IMR-90 (cell line): ENCODE measurements around the gene CLPTM1L. TPM values are rescaled to one million over a fixed set of nuclear protein-coding genes. Genes with fewer than 3 reads are reported as not detected.

ENCODE experiments used
- ATAC-seq: fragments of 200-7000 bp; cut with Tn5 transposase; 2 replicates; pipeline ENCODE4 v1.9.1; 2020; ENCODE audit warnings: low read depth, mild to moderate bottlenecking, moderate library complexity
- BruUV-seq: library from RNA; stranded (reverse); fragments of 400-500 nt; replicated peaks from 2 replicates; lab custom pipeline; 2021; lab: Mats Ljungman, UMichigan
- CTCF ChIA-PET: fragments of 300-600 bp; formaldehyde crosslinking; extraction: SDS; loops from one replicate; lab custom pipeline; 2021; ENCODE audit warnings: antibody characterized with exemption; lab: Yijun Ruan, JAX
- POLR2A ChIA-PET: fragments of 300-600 bp; sonication (Branson Sonifier 250); formaldehyde crosslinking; loops from one replicate; lab custom pipeline; 2022; ENCODE audit warnings: antibody characterized with exemption; ENCODE audit not compliant: unreplicated experiment; lab: Charles Lee
- DNase-seq: peaks from one replicate; pipeline ENCODE4 v3.0.0; 2013
- H2AFZ ChIP-seq: replicated peaks from 2 replicates; pipeline ENCODE3; 2013; ENCODE audit warnings: low read length, mild to moderate bottlenecking; ENCODE audit not compliant: poor library complexity
- H2AK5ac ChIP-seq: 2 replicates; pipeline ENCODE4 v1.6.1; 2013; ENCODE audit warnings: low read depth, low read length, inconsistent platforms
- H2AK9ac ChIP-seq: replicated peaks from 2 replicates; pipeline ENCODE3; 2013; ENCODE audit warnings: mild to moderate bottlenecking, low read depth, low read length, moderate library complexity; ENCODE audit not compliant: poor library complexity
- H2BK120ac ChIP-seq: 2 replicates; pipeline ENCODE4 v1.6.1; 2013; ENCODE audit warnings: low read depth, low read length, inconsistent platforms
- H2BK15ac ChIP-seq: 3 replicates; pipeline ENCODE4 v1.6.1; 2013; ENCODE audit warnings: low read depth, low read length, inconsistent platforms
- H2BK20ac ChIP-seq: 2 replicates; pipeline ENCODE4 v1.6.1; 2013; ENCODE audit warnings: low read depth, mild to moderate bottlenecking, inconsistent platforms, low read length, moderate library complexity
- H2BK5ac ChIP-seq: 2 replicates; pipeline ENCODE4 v1.6.1; 2013; ENCODE audit warnings: mild to moderate bottlenecking, low read depth, low read length, inconsistent platforms; ENCODE audit not compliant: poor library complexity, severe bottlenecking
- H3K14ac ChIP-seq: replicated peaks from 2 replicates; pipeline ENCODE4 v1.6.1; 2013; ENCODE audit warnings: low read depth, low read length, inconsistent platforms
- H3K18ac ChIP-seq: 2 replicates; pipeline ENCODE4 v1.6.1; 2013; ENCODE audit warnings: low read depth, low read length, control low read depth
- H3K23ac ChIP-seq: 2 replicates; pipeline ENCODE4 v1.6.1; 2013; ENCODE audit warnings: low read depth, low read length, inconsistent platforms
- H3K27ac ChIP-seq: 2 replicates; pipeline ENCODE4 v1.5.1; 2013; ENCODE audit warnings: mild to moderate bottlenecking, control low read depth, low read length; ENCODE audit not compliant: insufficient read depth
- H3K27me3 ChIP-seq: 2 replicates; pipeline ENCODE4 v1.6.1; 2013; ENCODE audit warnings: low read length; ENCODE audit not compliant: control insufficient read depth, insufficient read depth
- H3K36me3 ChIP-seq: 2 replicates; pipeline ENCODE4 v1.6.1; 2013; ENCODE audit warnings: low read length, mixed read lengths; ENCODE audit not compliant: control insufficient read depth, insufficient read depth
- H3K4ac ChIP-seq: 2 replicates; pipeline ENCODE4 v1.6.1; 2013; ENCODE audit warnings: low read depth, low read length, inconsistent platforms
- H3K4me1 ChIP-seq: 2 replicates; pipeline ENCODE4 v1.6.1; 2013; ENCODE audit warnings: low read length, mixed read lengths; ENCODE audit not compliant: control insufficient read depth, insufficient read depth
- H3K4me2 ChIP-seq: 2 replicates; pipeline ENCODE4 v1.6.1; 2013; ENCODE audit warnings: low read depth, mild to moderate bottlenecking, control low read depth, low read length, moderate library complexity
- H3K4me3 ChIP-seq: 2 replicates; pipeline ENCODE4 v1.5.1; 2013; ENCODE audit warnings: low read depth, mild to moderate bottlenecking, control low read depth, low read length, moderate library complexity; ENCODE audit not compliant: insufficient read depth
- H3K56ac ChIP-seq: 2 replicates; pipeline ENCODE4 v1.6.1; 2013; ENCODE audit warnings: low read length, inconsistent platforms; ENCODE audit not compliant: insufficient read depth; ENCODE audit errors: extremely low read depth
- H3K79me1 ChIP-seq, 2 experiments: 2 replicates each; pipeline ENCODE4 v1.6.1; 2013; ENCODE audit warnings: low read length in 2 of 2, inconsistent platforms in 1 of 2, low read depth in 1 of 2
- H3K9ac ChIP-seq: 2 replicates; pipeline ENCODE4 v1.6.1; 2013; ENCODE audit warnings: low read depth, low read length, control low read depth
- H3K9me1 ChIP-seq: 2 replicates; pipeline ENCODE4 v1.6.1; 2013; ENCODE audit warnings: low read length, inconsistent platforms; ENCODE audit not compliant: insufficient read depth
- H3K9me3 ChIP-seq: 2 replicates; pipeline ENCODE4 v1.6.1; 2013; ENCODE audit warnings: low read length; ENCODE audit not compliant: control insufficient read depth, insufficient read depth
- H4K20me1 ChIP-seq: 2 replicates; pipeline ENCODE4 v1.6.1; 2013; ENCODE audit warnings: low read length, inconsistent platforms; ENCODE audit not compliant: insufficient read depth
- H4K5ac ChIP-seq: 2 replicates; pipeline ENCODE4 v1.6.1; 2013; ENCODE audit warnings: mild to moderate bottlenecking, low read depth, low read length, control low read depth
- H4K8ac ChIP-seq, 2 experiments: 2 replicates each; pipeline ENCODE4 v1.6.1; 2013; ENCODE audit warnings: low read depth in 2 of 2, low read length in 2 of 2, control low read depth in 1 of 2, inconsistent platforms in 1 of 2
- H4K91ac ChIP-seq: 2 replicates; pipeline ENCODE4 v1.6.1; 2013; ENCODE audit warnings: low read depth, low read length, inconsistent platforms; ENCODE audit not compliant: insufficient read depth
- BHLHE40 ChIP-seq: fragments of 150-350 bp; IDR thresholded peaks from 2 replicates; pipeline ENCODE4 v1.6.1; 2016; ENCODE audit warnings: mild to moderate bottlenecking, low read depth, low read length
- CEBPB ChIP-seq: IDR thresholded peaks from 2 replicates; pipeline ENCODE4 v1.6.1; 2012; ENCODE audit warnings: low read depth, low read length, improper control_type of control experiment
- CHD1 ChIP-seq: IDR thresholded peaks from 2 replicates; pipeline ENCODE4 v1.6.1; 2012; ENCODE audit warnings: low read depth, low read length, improper control_type of control experiment
- FOS ChIP-seq: fragments of 150-350 bp; IDR thresholded peaks from 2 replicates; pipeline ENCODE4 v1.6.1; 2016; ENCODE audit warnings: low read depth, low read length
- MAFK ChIP-seq: IDR thresholded peaks from 2 replicates; pipeline ENCODE4 v1.6.1; 2012; ENCODE audit warnings: low read depth, low read length, improper control_type of control experiment
- MAZ ChIP-seq: IDR thresholded peaks from 2 replicates; pipeline ENCODE4 v1.6.1; 2012; ENCODE audit warnings: low read depth, mild to moderate bottlenecking, low read length, improper control_type of control experiment, moderate library complexity, borderline replicate concordance
- MXI1 ChIP-seq: IDR thresholded peaks from 2 replicates; pipeline ENCODE4 v1.6.1; 2012; ENCODE audit warnings: low read depth, mild to moderate bottlenecking, low read length, moderate library complexity, borderline replicate concordance
- NFE2L2 ChIP-seq: fragments of 150-350 bp; IDR thresholded peaks from 2 replicates; pipeline ENCODE4 v1.6.1; 2016; ENCODE audit warnings: low read depth, mild to moderate bottlenecking, low read length
- POLR2A ChIP-seq: IDR thresholded peaks from 2 replicates; pipeline ENCODE4 v1.6.1; 2012; ENCODE audit warnings: mild to moderate bottlenecking, low read depth, low read length
- RAD21 ChIP-seq: IDR thresholded peaks from 2 replicates; pipeline ENCODE4 v1.6.1; 2012; ENCODE audit warnings: low read length, improper control_type of control experiment
- RCOR1 ChIP-seq: IDR thresholded peaks from 2 replicates; pipeline ENCODE4 v1.6.1; 2012; ENCODE audit warnings: mild to moderate bottlenecking, low read length, improper control_type of control experiment; ENCODE audit not compliant: insufficient replicate concordance
- RFX5 ChIP-seq: IDR thresholded peaks from 2 replicates; pipeline ENCODE4 v1.8.0; 2012; ENCODE audit warnings: low read depth, mild to moderate bottlenecking, low read length, moderate library complexity
- SMC3 ChIP-seq: fragments of 150-350 bp; IDR thresholded peaks from 2 replicates; pipeline ENCODE4 v1.6.1; 2016; ENCODE audit warnings: low read depth, mild to moderate bottlenecking, antibody characterized with exemption, low read length, moderate library complexity
- WGBS, 2 experiments: methylation state at CpG; one replicate each; pipeline versions ENCODE4 v1.1.5 to v1.1.7; 2013; ENCODE audit warnings: missing lambda C conversion rate in 2 of 2; ENCODE audit not compliant: insufficient read length in 1 of 2; ENCODE audit errors: extremely low coverage in 2 of 2; 5-methylcytosine and 5-hydroxymethylcytosine counted together
- dilution Hi-C: fragments of 300-500 bp; cut with HindIII; formaldehyde crosslinking; loops from one replicate; pipeline ENCODE4 v1.14.3; 2018; ENCODE audit warnings: low sequenced_read_pairs; ENCODE audit not compliant: unreplicated experiment
- in situ Hi-C: fragments of 300-500 bp; cut with MboI; formaldehyde crosslinking; loops from 3 replicates; pipeline ENCODE4 v1.14.3; 2019; ENCODE audit warnings: low sequenced_read_pairs, inconsistent platforms, mixed read lengths
- intact Hi-C: fragments of 100-400 bp; cut with micrococcal nuclease; formaldehyde crosslinking; loops from 2 replicates; pipeline ENCODE4 v1.10.0; 2022
- polyA plus RNA-seq, 3 experiments: library from polyadenylated mRNA; depleted of rRNA; stranded (reverse); fragments of >200 nt; gene quantifications; 2 replicates each; pipeline ENCODE4 v1.2.3, GENCODE V29; 2012; ENCODE audit warnings: low replicate concordance in 1 of 3
- total RNA-seq: library from RNA; depleted of rRNA; stranded (reverse); fragments of >200 nt; gene quantifications from 2 replicates; pipeline ENCODE4 v1.2.3, GENCODE V29; 2012
- TF ChIP-seq, protein P1 (sequence below): fragments of 150-350 bp; IDR thresholded peaks from 2 replicates; pipeline ENCODE4 v1.6.1; 2017; ENCODE audit warnings: mild to moderate bottlenecking, antibody characterized with exemption, low read length, low read depth
- TF ChIP-seq, protein P2 (sequence below): fragments of 150-350 bp; IDR thresholded peaks from 2 replicates; pipeline ENCODE4 v1.6.1; 2016; ENCODE audit warnings: low read depth, mild to moderate bottlenecking, low read length, moderate library complexity, borderline replicate concordance
- TF ChIP-seq, protein P3 (sequence below): conservative IDR thresholded peaks from 2 replicates; pipeline ENCODE4 v1.5.1; 2012; ENCODE audit warnings: mild to moderate bottlenecking, low read depth, low read length, improper control_type of control experiment

Gene CLPTM1L
- total and polyA plus RNA-seq, 2 of the 4 experiments (the other 2 are of a cell fraction): 114 to 137 TPM

DNA sequence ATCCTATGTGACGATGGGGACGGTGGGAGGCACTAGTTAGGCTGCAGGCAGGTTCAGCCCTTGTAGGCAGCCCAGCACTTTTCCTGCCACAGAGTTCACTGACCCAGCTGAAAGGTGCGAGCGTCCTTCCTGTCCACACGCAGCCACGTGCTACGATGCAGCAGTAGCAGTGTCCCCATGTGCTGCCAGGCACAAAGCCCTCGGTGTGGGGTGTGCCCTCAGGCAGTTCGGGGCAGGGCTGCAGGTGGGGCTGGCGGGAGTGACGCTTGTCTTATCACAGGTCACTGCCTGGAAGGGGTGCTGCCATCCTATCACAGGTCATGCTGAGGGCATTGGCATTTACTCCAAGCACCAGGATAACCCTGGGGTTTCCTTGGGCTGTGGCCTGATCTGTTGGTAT, 46.8 kb upstream of the CLPTM1L start:
- intact Hi-C loops: no loop called here
- ChIA-PET CTCF (no interaction called here), POLR2A (no interaction called here)
- no peak overlapping the region for H3K4ac ChIP-seq
- H3K23ac ChIP-seq: no peak overlapping the region
- H3K27ac ChIP-seq: no peak overlapping the region
- H2BK20ac ChIP-seq: no peak overlapping the region
- no peak overlapping the region for H2AK5ac ChIP-seq
- H3K56ac ChIP-seq: no peak overlapping the region
- no peak overlapping the region for H3K14ac ChIP-seq
- no peak overlapping the region for H2BK120ac ChIP-seq
- H3K79me1 ChIP-seq: no peaks in the 10 kb centered on the region
- ATAC-seq (no peak), DNase-seq (no peak)
- no peak overlapping the region for H2AK9ac ChIP-seq
- in situ Hi-C loops: no loop called here
- H3K4me3 ChIP-seq: no peak overlapping the region
- no peak overlapping the region for H4K91ac ChIP-seq
- no peak overlapping the region for H4K8ac ChIP-seq
- TF ChIP-seq MAFK: no peak
- TF ChIP-seq RFX5: no peak
- TF ChIP-seq CEBPB: no peak
- no peak for TF ChIP-seq BHLHE40
- no peak for TF ChIP-seq RCOR1
- TF ChIP-seq MXI1: no peak
- TF ChIP-seq SMC3: no peak
- no peak for TF ChIP-seq NFE2L2
- TF ChIP-seq MAZ: no peak
- no peak for TF ChIP-seq FOS
- no peak for TF ChIP-seq CHD1
- TF ChIP-seq, protein P1, sequence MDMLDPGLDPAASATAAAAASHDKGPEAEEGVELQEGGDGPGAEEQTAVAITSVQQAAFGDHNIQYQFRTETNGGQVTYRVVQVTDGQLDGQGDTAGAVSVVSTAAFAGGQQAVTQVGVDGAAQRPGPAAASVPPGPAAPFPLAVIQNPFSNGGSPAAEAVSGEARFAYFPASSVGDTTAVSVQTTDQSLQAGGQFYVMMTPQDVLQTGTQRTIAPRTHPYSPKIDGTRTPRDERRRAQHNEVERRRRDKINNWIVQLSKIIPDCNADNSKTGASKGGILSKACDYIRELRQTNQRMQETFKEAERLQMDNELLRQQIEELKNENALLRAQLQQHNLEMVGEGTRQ: no peak
- TF ChIP-seq POLR2A: no peak
- TF ChIP-seq, protein P2, sequence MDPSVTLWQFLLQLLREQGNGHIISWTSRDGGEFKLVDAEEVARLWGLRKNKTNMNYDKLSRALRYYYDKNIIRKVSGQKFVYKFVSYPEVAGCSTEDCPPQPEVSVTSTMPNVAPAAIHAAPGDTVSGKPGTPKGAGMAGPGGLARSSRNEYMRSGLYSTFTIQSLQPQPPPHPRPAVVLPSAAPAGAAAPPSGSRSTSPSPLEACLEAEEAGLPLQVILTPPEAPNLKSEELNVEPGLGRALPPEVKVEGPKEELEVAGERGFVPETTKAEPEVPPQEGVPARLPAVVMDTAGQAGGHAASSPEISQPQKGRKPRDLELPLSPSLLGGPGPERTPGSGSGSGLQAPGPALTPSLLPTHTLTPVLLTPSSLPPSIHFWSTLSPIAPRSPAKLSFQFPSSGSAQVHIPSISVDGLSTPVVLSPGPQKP: no peak
- TF ChIP-seq RAD21: no peak
- TF ChIP-seq, protein P3, sequence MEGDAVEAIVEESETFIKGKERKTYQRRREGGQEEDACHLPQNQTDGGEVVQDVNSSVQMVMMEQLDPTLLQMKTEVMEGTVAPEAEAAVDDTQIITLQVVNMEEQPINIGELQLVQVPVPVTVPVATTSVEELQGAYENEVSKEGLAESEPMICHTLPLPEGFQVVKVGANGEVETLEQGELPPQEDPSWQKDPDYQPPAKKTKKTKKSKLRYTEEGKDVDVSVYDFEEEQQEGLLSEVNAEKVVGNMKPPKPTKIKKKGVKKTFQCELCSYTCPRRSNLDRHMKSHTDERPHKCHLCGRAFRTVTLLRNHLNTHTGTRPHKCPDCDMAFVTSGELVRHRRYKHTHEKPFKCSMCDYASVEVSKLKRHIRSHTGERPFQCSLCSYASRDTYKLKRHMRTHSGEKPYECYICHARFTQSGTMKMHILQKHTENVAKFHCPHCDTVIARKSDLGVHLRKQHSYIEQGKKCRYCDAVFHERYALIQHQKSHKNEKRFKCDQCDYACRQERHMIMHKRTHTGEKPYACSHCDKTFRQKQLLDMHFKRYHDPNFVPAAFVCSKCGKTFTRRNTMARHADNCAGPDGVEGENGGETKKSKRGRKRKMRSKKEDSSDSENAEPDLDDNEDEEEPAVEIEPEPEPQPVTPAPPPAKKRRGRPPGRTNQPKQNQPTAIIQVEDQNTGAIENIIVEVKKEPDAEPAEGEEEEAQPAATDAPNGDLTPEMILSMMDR: no peak
- H3K9ac ChIP-seq: no peak overlapping the region
- H3K36me3 ChIP-seq: no peaks in the 10 kb centered on the region
- no peak overlapping the region for H2BK5ac ChIP-seq
- no peak overlapping the region for H2BK15ac ChIP-seq
- H4K20me1 ChIP-seq: no peaks in the 10 kb centered on the region
- no peak overlapping the region for H2AFZ ChIP-seq
- no peaks in the 10 kb centered on the region for H3K9me1 ChIP-seq
- H3K9me3 ChIP-seq: no peaks in the 10 kb centered on the region
- H3K4me1 ChIP-seq: no peaks in the 10 kb centered on the region
- H3K4me2 ChIP-seq: no peak overlapping the region
- dilution Hi-C loops: no loop called here
- WGBS, 2 experiments: 58% methylated on average over 3 of the region's 11 CpGs; no CpG with 5 or more reads in 1 of the 2 experiments
- H3K27me3 ChIP-seq: peaks cover 40% of the 10 kb centered on the region
- H3K18ac ChIP-seq: no peak overlapping the region
- no TSS peak for BruUV-seq
- no peak overlapping the region for H4K5ac ChIP-seq
